Fibroblast of the aortic adventitia (primary cell): ENCODE data around the gene CASS4. TPM values are rescaled to one million over a fixed set of nuclear protein-coding genes. Genes with fewer than 3 reads are reported as not detected.

Source experiments
- DNase-seq: peaks from one replicate; pipeline ENCODE4 v3.0.0-alpha.2; 2010; ENCODE audit warnings: low read depth
- H3K4me3 ChIP-seq: 2 replicates; pipeline ENCODE4 v1.5.1; 2011; ENCODE audit warnings: low read depth, mild to moderate bottlenecking, control low read depth, low read length, moderate library complexity
- CTCF ChIP-seq: IDR thresholded peaks from 2 replicates; pipeline ENCODE4 v1.5.1; 2011; ENCODE audit warnings: mild to moderate bottlenecking, low read length, control low read depth, inconsistent platforms; ENCODE audit not compliant: insufficient read depth
- total RNA-seq: library from RNA; depleted of rRNA; stranded (reverse); fragments of >200 nt; gene quantifications from 2 replicates; pipeline ENCODE4 v1.2.3, GENCODE V29; 2012; ENCODE audit warnings: low replicate concordance

The CASS4 gene
- total RNA-seq, 1 donor: 0.09 TPM

- no peak for DNase-seq
- TF ChIP-seq CTCF: no peak
- H3K4me3 ChIP-seq: no peak overlapping the region
These were observed 19.4 kb downstream of the CASS4 start for GRCh38 chr20:56431471-56431870.

DNA sequence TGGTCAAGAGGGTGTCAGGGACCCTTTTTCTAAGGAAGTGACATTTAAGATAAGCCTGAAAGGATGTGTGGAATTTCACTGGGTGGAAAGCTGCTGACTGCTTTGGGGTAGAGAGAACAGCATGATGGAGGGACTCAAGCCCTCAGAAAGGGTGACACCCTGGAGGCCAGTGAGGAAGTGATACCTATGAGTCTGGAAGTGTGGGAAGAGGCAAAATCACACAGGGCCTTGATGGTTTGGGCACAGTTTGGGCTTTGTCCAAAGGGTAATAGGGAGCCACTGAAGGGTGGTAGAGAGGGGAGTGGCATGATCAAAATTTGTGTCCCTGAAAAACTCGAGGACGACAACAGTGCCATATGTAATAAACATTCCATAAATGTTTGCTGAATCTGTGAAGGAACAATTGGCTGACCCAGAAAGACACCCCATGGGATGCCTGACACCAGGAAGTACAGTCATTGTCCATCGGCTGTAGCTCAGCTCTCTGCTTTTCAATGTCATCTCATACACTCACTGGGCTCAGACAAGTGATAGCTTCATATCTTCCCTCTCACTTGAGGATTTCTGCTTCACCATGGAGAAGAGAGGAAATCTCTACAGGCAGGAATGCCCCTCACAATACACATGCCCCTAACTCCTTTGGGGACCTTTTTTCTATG, 21.3 kb downstream of the CASS4 start:
- no peak for TF ChIP-seq CTCF
- H3K4me3 ChIP-seq: no peak overlapping the region
- no peak for DNase-seq

DNA sequence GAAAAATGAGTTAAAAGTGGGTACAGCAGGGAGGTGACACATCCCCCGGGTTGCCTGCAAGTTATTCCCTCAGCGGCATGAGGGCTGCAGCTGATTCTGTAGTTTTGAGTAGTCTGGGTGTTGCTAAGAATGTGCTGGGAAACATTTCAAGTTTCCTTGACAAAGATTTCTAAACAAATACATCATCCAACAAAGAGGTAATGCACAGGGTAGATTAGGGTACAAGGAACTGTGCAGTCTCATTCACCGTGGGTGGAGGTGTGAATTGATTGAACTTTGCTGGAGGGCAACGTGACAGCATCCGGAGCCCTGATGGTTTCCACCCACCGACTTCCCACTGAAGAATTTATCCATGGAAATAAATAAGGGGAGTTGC, 21.8 kb downstream of the CASS4 start:
- no peak overlapping the region for H3K4me3 ChIP-seq
- no peak for TF ChIP-seq CTCF
- DNase-seq: peak; percentile 84

DNA sequence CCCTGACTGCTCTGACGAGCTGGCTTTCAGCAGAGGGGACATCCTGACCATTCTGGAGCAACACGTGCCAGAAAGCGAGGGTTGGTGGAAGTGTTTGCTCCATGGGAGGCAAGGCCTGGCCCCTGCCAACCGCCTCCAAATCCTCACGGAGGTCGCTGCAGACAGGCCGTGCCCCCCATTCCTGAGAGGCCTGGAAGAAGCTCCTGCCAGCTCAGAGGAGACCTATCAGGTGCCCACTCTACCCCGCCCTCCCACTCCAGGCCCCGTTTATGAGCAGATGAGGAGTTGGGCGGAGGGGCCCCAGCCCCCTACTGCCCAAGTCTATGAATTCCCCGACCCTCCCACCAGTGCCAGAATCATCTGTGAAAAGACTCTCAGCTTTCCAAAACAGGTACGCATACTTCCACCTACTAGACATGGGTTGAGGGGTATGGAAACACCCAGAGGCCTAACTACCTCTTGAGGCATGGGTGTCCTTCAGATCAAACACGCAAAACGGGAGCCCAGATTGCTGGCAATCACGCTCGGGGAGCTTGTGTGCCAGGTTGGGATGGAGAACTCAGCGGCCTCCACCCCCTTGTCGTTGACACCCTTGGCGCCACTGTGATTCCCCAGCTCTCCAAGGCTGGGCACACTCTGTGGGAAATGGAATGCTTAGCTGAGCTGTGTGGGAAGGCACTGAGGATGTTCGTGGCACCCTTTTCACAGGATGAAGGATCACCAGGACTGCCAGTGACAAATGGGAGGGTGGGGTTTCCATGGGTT, 25.3 kb downstream of the CASS4 start:
- no peak for TF ChIP-seq CTCF
- no peak overlapping the region for H3K4me3 ChIP-seq
- no peak for DNase-seq

DNA sequence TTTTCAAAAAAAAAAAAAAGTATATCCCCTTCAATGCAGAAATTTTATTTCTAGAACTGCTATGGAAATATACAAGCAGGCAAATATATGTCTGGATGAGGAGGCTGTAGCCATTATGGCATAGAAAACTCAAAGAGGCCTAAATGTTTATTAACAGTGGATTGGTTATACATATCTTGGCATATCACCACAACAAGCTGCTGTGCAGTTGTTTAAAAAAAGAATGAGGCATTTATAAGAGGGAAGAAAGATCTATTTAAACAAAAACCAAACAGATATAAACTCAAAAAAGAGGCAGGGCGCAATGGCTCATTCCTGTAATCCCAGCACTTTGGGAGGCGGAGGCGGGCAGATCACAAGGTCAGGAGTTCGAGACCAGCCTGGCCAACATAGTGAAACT, 26.2 kb downstream of the CASS4 start:
- no peak for TF ChIP-seq CTCF
- no peak for DNase-seq
- no peak overlapping the region for H3K4me3 ChIP-seq

- peak; percentile 99 for DNase-seq
- no peak for TF ChIP-seq CTCF
- H3K4me3 ChIP-seq: no peak overlapping the region
These were observed 27.8 kb downstream of the CASS4 start for GRCh38 chr20:56439771-56440291.
